Stimulated activated CD8-positive, alpha-beta memory T cell treated with anti-CD3 and anti-CD28 coated beads, Interleukin-12 subunit alpha, Interleukin-12 subunit beta, amount 100 ng/mL, for 4 hours (primary cell): ENCODE measurements around the gene HOTAIR.

ENCODE experiments used
- DNase-seq: peaks from one replicate; pipeline ENCODE4 v3.0.0-alpha.2; 2020; ENCODE audit warnings: low read depth

HOTAIR gene

DNA sequence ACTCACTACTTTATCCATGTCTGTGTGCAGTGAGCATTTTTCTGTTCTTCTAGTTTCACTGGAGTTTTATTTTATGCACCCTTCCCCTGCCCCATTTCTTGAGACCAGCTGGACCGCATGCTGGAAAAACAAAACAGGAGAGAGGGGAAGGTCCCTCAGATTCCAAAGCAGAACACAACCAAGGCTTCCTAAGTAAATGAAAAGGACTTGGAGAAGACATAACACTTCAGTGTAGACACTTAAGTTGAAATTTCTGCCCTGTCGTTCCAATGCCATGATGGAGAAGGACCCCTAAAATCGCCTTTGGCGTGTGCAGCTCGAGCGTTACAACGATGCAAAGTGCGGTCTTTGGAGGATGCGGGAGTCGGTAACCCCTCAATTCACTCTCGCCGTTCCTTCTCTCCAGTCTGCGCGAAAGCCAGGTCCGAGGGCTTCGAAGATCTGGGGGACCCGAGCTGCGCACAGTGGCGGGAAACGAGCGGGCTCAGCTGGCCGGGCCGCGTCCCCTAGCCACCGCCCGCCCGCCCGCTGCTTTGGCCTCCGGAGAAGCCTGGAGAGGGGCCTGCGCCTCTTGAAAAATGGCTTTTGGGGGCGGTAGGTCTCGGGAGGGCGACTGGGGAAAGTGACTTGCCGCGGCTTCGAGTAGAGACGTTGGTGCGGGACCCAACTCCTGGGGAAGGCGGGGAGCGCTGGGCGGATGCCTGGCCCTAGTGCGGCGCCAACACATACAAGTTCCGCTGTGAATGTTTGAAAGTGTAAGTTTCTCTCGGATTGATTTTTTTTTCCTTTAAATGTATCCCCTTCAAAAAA lies 47.3 kb downstream of the HOTAIR start:
- DNase-seq: no peak

DNA sequence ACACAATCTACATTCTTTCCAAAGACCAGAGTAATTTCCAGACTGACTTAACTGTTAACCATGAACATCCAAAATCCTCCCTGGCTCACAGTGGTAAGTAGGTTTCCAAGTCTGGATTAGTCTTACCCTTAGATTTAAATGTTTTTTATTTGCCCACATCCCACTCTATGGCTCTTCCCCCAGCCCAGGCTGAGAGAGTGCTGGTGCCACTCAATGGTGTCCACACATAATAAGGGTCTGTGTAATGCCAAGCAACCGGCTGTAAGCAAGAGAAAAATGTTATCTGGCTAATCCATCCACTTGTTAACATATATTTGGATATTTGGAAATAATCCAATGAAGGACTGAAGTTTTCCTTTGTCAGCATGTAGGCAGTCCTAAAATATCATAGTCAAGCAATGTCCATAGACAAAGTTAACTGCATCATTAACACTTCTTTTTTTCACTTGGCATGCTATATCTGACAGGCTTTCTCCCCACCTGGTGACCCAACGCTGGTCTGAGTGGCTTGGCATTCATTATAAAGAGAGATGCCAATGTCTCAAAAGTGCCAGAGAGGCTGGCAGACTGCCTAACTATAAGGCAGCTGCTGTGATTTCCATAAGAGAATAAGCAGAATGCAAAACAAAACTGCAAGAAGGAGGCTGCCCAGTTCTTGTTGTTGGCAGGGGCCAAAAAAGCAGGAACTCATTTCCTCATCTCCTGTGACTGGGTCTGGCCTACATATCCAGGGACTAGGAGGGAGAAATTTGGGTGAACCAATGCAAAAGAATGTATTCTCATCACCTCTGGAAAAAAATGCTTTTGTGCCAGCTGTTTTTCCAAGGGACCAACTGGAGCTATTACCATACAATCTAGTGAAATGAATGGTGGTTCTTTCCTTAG lies 50.0 kb downstream of the HOTAIR start:
- no peak for DNase-seq

DNA sequence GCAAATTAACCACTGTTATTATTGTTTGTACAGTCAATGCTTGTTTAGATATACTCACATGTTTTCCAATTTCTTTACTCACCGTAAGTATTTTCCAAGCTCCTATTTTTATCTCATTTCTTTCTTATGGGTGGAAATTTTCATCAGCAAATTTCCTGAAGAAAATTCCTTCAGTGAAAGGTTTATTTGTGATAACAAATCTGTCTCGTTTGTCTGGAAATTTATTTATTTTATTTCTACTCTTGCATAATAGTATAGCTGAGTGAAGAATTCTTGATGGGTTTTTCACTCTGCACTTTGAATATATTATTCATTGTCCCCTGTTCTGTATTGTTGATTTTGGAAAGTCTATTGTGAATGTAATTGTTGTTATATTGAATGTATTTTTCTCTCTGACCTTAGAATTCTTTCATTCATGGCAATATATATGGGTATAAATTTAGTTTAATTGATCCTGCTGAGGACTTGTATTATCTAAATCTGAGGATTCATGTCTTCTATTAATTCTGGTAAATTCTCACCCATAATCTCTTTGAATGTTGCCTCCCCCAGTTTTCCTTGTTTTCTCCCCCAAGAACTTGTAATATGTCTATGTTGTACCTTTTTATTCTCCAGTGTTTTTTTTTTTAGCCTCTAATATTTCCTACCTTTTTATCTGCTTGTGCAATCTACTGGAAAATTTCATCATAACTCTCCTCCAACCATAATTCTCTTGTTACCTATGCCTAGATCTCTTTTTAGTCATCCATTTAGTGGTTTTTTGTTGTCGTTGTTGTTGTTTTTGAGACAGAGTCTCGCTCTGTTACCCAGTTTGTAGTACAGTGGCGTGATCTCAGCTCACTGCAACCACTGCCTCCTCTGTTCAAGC lies 57.7 kb downstream of the HOTAIR start:
- no peak for DNase-seq
